ACC112 (cell line): ENCODE data around the gene APBA2.

ENCODE experiments used
- H2AFZ ChIP-seq: fragments of 200-600 bp; sonication (generic); one replicate; pipeline ENCODE4 v1.6.0; 2017; ENCODE audit warnings: antibody characterized with exemption, low read length; ENCODE audit not compliant: unreplicated experiment
- H3K27ac ChIP-seq: fragments of 200-600 bp; sonication (generic); 2 replicates; pipeline ENCODE4 v1.5.1; 2014; ENCODE audit warnings: low read depth, mild to moderate bottlenecking, antibody characterized with exemption, low read length, moderate library complexity
- H3K27me3 ChIP-seq: fragments of 200-600 bp; sonication (generic); 2 replicates; pipeline ENCODE4 v1.6.1; 2014; ENCODE audit warnings: mild to moderate bottlenecking, antibody characterized with exemption, low read length, moderate library complexity, mixed read lengths; ENCODE audit not compliant: insufficient read depth
- H3K36me3 ChIP-seq: fragments of 200-600 bp; sonication (generic); 2 replicates; pipeline ENCODE4 v1.6.1; 2016; ENCODE audit warnings: mild to moderate bottlenecking, antibody characterized with exemption, low read length, moderate library complexity, mixed read lengths; ENCODE audit not compliant: insufficient read depth
- H3K4me1 ChIP-seq: fragments of 200-600 bp; sonication (generic); one replicate; pipeline ENCODE4 v1.6.1; 2016; ENCODE audit warnings: low read length, mixed read lengths; ENCODE audit not compliant: insufficient read depth, unreplicated experiment, control insufficient read depth
- H3K4me3 ChIP-seq: fragments of 200-600 bp; sonication (generic); 2 replicates; pipeline ENCODE4 v1.5.1; 2014; ENCODE audit warnings: mild to moderate bottlenecking, low read depth, low read length
- H3K79me2 ChIP-seq: fragments of 200-600 bp; sonication (generic); one replicate; pipeline ENCODE4 v1.6.0; 2016; ENCODE audit warnings: low read length; ENCODE audit not compliant: control insufficient read depth, unreplicated experiment, insufficient read depth

The APBA2 gene

DNA sequence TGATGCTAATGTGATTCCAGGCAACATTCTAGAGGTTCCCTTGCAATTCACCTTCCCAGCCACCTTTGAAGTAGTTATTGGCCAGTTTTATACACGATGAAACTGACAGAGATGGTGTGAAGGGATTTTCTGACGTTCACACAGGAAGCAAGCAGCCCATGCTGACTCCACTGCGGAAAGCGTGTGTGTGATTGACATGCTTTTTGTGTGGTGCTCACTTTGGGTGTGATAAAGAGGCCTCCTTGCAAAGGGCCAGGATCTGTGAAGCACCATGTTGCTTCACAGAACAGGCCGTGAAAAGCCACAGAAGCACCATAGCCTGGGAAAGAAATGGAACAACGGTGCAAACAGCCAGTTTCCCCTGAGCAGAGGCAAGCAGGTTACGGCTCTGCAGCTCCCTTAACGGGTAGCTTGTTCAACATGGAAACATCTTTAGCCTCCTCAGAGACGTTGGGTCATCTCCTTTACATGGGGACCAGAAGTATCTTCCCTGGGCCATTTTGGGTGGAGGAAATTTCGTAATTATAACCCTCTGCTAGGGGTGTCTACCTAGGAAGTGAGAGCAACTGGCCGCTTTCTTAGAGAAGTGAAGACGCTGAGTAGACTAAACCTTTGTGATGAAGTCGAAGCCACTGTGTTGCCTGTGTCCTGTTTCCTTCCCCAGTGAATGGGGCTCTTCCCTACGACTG, 108.5 kb downstream of the APBA2 start:
- Histone ChIP-seq H3K4me3 (no peak overlapping the region), H3K27ac (no peak overlapping the region), H3K4me1 (no peaks in the 10 kb centered on the region), H3K79me2 (no peaks in the 10 kb centered on the region), H2AFZ (no peak overlapping the region), H3K27me3 (no peaks in the 10 kb centered on the region), H3K36me3 (no peaks in the 10 kb centered on the region)

DNA sequence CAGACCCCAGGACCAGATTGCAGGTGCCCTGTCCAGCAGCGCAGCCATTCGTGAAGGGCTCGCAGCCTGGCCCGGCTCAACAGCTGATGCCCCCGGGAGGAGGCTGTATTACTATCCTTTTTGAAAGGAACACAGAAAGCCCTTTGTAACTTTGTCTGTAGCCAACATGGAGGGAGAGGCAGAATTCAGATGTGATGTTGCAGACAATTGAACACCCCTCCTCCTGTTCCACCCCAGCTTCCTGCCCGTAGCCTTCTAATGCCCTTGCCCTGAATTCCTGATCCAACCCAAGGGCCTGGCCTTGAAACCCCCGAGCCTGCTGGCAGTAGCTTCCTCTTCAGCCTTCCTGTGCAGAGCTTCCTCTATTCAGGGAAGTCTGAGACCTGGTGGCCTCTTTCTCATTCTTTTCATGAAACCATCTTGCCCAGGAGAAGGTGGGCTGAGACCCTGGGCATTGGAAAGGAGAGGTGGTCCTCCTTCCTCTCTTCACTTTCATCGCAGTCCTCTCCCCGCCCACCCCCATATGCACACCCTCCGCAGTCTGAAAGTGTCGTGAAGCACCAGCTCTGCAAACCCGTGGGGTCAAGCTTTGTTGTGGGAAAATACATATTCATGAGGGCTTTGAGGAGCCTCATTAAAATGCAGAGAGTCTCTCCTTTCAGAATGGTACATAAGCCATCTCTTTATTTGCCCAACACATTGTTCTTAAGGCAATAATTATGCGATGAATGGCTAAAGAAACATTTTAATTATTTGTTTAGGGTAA, 109.2 kb downstream of the APBA2 start:
- no peaks in the 10 kb centered on the region for H3K27me3 ChIP-seq
- H3K36me3 ChIP-seq = no peaks in the 10 kb centered on the region
- H3K4me1 ChIP-seq = no peaks in the 10 kb centered on the region
- H3K79me2 ChIP-seq = no peaks in the 10 kb centered on the region
- H2AFZ ChIP-seq = no peak overlapping the region
- H3K27ac ChIP-seq = no peak overlapping the region
- H3K4me3 ChIP-seq = no peak overlapping the region

- H3K27ac ChIP-seq = no peak overlapping the region
- no peaks in the 10 kb centered on the region for H3K79me2 ChIP-seq
- H2AFZ ChIP-seq = no peak overlapping the region
- no peaks in the 10 kb centered on the region for H3K36me3 ChIP-seq
- no peak overlapping the region for H3K4me3 ChIP-seq
- H3K4me1 ChIP-seq = no peaks in the 10 kb centered on the region
- no peaks in the 10 kb centered on the region for H3K27me3 ChIP-seq
Observed at GRCh38 chr15:28995705-28996104, 109.9 kb downstream of the APBA2 start.

DNA sequence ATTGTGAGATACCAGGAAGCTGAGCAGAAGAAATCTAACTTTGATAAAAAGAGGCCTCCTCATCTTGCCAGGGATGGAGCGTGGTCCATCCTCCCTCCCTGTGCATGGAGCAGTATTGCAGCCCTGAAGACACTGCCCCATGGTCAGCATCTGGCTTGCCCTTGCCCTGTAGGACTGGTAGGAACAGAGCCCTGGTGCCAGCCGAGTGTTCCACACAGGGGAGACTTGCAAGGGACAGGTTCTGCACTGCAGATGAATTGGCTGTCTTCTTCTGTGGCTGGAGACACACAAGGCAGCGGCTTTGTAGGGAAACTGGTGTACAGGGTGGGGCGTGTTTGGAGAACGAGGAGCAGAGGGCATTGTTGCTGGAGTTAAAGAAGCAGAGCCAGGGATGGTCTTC, 110.5 kb downstream of the APBA2 start:
- Histone ChIP-seq H3K36me3 (no peaks in the 10 kb centered on the region), H3K4me3 (no peak overlapping the region), H2AFZ (no peak overlapping the region), H3K27ac (no peak overlapping the region), H3K27me3 (no peaks in the 10 kb centered on the region), H3K4me1 (no peaks in the 10 kb centered on the region), H3K79me2 (no peaks in the 10 kb centered on the region)

GRCh38 chr15:28996953-28997352, 111.2 kb downstream of the APBA2 start:
- Histone ChIP-seq H3K27ac (no peak overlapping the region), H3K27me3 (no peaks in the 10 kb centered on the region), H3K79me2 (no peaks in the 10 kb centered on the region), H3K4me3 (no peak overlapping the region), H2AFZ (no peak overlapping the region), H3K4me1 (no peaks in the 10 kb centered on the region), H3K36me3 (no peaks in the 10 kb centered on the region)

DNA sequence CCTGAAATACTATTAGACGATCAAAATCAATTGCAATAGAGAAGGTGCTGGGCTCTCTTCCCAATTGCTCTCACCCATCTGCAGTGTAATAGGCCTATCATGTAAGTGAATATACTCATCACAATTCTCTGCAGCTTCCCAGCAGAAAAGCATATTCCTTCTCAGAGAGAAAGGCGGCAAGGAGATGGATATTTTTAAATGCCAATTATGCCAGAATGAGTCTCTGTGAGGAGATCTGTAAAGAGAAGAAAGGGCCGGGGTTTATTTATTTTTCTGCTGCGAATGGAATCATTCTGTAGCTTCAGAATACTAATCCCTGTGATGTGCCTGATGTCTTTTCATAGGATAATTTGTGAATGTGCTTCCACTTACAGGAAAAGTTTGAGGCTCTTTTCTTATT, 112.0 kb downstream of the APBA2 start:
- no peaks in the 10 kb centered on the region for H3K27me3 ChIP-seq

DNA sequence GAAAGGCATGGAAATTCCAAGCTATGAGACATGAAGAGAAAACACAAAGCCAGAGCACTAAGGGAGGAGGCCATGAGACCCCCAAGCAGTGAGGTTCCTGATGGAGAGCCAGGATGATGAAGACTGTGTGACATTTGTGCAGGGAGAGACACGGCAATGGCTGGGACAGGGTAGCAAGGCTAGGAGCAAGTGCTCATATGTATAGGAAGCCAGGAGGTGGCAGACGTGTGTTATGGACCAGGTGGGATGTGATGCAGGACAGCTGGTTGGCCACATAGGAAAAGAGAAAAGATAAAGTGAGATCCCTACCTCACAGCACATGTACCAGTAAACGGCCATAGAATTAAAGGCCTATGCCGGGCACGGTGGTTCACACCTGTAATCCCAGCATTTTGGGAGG, 112.7 kb downstream of the APBA2 start:
- no peak overlapping the region for H3K27ac ChIP-seq
- H3K4me3 ChIP-seq = no peak overlapping the region
- no peaks in the 10 kb centered on the region for H3K36me3 ChIP-seq
- H3K27me3 ChIP-seq = no peaks in the 10 kb centered on the region
- H3K4me1 ChIP-seq = no peaks in the 10 kb centered on the region
- no peak overlapping the region for H2AFZ ChIP-seq
- H3K79me2 ChIP-seq = no peaks in the 10 kb centered on the region

More for the DNA sequence above, 112.0 kb downstream of the APBA2 start:
- Histone ChIP-seq H3K4me3 (no peak overlapping the region), H3K36me3 (no peaks in the 10 kb centered on the region), H3K27ac (no peak overlapping the region), H3K4me1 (no peaks in the 10 kb centered on the region), H3K79me2 (no peaks in the 10 kb centered on the region), H2AFZ (no peak overlapping the region)

DNA sequence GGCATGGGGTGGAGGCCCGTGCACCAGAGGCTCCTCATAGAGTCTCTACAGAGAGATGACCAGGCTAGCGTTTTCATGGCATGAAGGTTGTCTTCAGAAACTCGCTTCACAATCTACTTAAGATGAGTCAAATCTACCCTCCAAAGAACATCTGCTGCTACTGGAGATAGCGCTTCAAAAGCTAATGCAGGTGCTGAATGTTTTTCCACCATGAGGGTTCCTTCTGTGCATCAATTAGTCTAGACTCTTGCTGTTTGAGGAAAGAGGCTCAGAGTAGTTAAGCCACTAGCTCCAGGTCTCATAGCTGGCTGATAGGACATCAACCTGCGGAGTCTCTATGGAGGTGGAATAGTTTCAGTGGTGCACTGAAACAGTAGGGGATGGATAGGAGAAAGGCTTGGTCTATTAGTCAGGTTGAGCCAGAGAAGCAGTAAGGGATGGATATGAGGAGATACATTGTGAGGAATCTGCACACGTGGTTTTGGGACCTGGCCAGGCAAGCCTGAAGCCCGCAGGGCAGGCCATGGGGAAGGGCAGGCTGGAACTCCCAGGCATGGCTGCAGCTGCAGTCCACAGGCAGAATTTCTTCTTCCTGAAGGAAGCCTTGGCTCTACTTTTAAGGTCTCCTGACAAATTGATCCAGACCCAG, 117.5 kb downstream of the APBA2 start:
- H3K4me3 ChIP-seq = no peak overlapping the region
- H3K36me3 ChIP-seq = no peaks in the 10 kb centered on the region
- H3K4me1 ChIP-seq = no peaks in the 10 kb centered on the region
- H3K27ac ChIP-seq = no peak overlapping the region
- no peaks in the 10 kb centered on the region for H3K27me3 ChIP-seq
- no peaks in the 10 kb centered on the region for H3K79me2 ChIP-seq
- no peak overlapping the region for H2AFZ ChIP-seq

DNA sequence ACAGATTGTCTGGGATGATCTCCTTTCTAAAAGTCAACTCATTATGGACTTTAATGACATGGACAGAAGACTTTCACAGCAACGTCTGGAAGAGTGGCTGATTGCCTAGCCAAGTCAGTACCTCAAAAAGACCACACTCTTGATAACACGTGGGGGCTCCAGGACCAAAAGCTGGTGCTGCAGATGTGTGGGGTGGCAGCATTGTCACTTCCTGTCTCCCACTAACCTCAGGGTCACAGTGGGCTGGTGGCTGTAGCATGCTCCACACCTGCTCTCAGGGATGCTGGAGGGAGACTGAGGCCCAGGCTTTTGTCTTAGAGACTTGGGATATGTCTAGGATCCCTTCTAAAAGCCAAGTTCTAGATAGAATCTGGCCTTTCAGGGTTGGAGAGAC, 118.1 kb downstream of the APBA2 start:
- Histone ChIP-seq H3K4me3 (no peak overlapping the region), H3K27me3 (no peaks in the 10 kb centered on the region), H2AFZ (no peak overlapping the region), H3K27ac (no peak overlapping the region), H3K4me1 (no peaks in the 10 kb centered on the region), H3K36me3 (no peaks in the 10 kb centered on the region), H3K79me2 (no peaks in the 10 kb centered on the region)

GRCh38 chr15:29005931-29006330, 120.2 kb downstream of the APBA2 start:
- no peaks in the 10 kb centered on the region for H3K79me2 ChIP-seq
- H3K4me3 ChIP-seq = no peak overlapping the region
- no peak overlapping the region for H2AFZ ChIP-seq
- no peaks in the 10 kb centered on the region for H3K27me3 ChIP-seq
- no peak overlapping the region for H3K27ac ChIP-seq
- no peaks in the 10 kb centered on the region for H3K36me3 ChIP-seq
- no peaks in the 10 kb centered on the region for H3K4me1 ChIP-seq

- Histone ChIP-seq H3K4me1 (peaks cover 13% of the 10 kb centered on the region), H2AFZ (no peak overlapping the region), H3K27me3 (no peaks in the 10 kb centered on the region), H3K79me2 (no peaks in the 10 kb centered on the region), H3K4me3 (no peak overlapping the region), H3K36me3 (no peaks in the 10 kb centered on the region), H3K27ac (no peak overlapping the region)
Observed at GRCh38 chr15:29008846-29009245, 123.1 kb downstream of the APBA2 start.
